ENCODE results near the gene SEC24B. TPM values are rescaled to one million over a fixed set of nuclear protein-coding genes. Genes with fewer than 3 reads are reported as not detected.

Gene SEC24B
- total RNA-seq, 1 donor from 2014 or later: 32.1 TPM

DNA sequence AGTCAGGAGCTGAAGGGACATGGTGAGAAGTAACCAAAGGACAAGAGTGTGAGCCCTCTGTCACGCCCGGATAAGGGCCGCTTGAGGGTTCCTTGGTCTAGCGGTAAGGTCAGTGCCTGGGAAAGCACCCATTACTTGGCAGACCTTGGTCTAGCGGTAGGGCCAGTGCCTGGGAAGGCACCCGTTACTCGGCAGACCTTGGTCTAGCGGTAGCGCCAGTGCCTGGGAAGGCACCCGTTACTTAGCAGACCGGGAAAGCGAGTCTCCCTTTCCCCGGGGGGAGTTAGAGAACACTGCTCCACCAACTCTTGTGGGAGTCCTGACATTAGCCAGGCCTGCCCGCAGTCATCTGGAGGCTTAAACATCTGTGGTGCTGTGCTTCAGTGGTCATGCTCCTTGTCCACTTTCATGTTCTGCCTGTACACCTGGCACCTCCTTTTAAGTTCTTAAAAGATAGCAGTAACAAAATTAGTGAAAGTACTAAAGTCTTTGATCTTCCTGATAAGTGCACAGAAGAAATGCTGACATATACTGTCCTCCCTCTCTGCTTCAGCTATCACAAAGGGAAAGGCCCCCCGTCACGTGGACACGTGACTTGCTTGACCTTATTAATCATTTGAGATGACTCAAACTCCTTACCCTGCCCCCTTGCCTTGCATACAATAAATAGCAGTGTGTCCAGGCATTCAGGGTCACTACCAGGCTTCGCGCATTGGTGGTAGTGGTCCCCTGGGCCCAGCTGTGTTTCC, 9.3 kb upstream of the SEC24B start:
- Mint-ChIP-seq H3K4me3 (no peak overlapping the region), H3K27me3 (ENCODE audit: insufficient read depth, low read depth) (no peaks in the 10 kb centered on the region), H3K36me3 (peaks cover 4% of the 10 kb centered on the region), H3K27ac (no peak overlapping the region), H3K9me3 (no peaks in the 10 kb centered on the region), H3K4me1 (peaks cover 16% of the 10 kb centered on the region)
- H3K4me1 ChIP-seq: peaks cover 10% of the 10 kb centered on the region
- H3K36me3 ChIP-seq: no peaks in the 10 kb centered on the region
- H3K79me2 ChIP-seq (ENCODE audit: low read depth): no peaks in the 10 kb centered on the region
- H3K9me3 ChIP-seq (ENCODE audit: low read depth): no peaks in the 10 kb centered on the region
- peaks cover 18% of the 10 kb centered on the region for H3F3A ChIP-seq (ENCODE audit: low read depth)
- no peaks in the 10 kb centered on the region for H3K27me3 ChIP-seq
- no peak overlapping the region for H3K9ac ChIP-seq
- no peak overlapping the region for H3K27ac ChIP-seq
- DNase-seq (ENCODE audit: low spot score): no peak
- no peak overlapping the region for H3K4me2 ChIP-seq
- TF ChIP-seq, protein P1, sequence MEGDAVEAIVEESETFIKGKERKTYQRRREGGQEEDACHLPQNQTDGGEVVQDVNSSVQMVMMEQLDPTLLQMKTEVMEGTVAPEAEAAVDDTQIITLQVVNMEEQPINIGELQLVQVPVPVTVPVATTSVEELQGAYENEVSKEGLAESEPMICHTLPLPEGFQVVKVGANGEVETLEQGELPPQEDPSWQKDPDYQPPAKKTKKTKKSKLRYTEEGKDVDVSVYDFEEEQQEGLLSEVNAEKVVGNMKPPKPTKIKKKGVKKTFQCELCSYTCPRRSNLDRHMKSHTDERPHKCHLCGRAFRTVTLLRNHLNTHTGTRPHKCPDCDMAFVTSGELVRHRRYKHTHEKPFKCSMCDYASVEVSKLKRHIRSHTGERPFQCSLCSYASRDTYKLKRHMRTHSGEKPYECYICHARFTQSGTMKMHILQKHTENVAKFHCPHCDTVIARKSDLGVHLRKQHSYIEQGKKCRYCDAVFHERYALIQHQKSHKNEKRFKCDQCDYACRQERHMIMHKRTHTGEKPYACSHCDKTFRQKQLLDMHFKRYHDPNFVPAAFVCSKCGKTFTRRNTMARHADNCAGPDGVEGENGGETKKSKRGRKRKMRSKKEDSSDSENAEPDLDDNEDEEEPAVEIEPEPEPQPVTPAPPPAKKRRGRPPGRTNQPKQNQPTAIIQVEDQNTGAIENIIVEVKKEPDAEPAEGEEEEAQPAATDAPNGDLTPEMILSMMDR (IDR thresholded peaks at IDR 0.05): no peak
- TF ChIP-seq EZH2 (IDR thresholded peaks at IDR 0.05) (no peak), EZH2phosphoT487 (IDR thresholded peaks at IDR 0.05) (no peak)
- no peaks in the 10 kb centered on the region for H4K20me1 ChIP-seq (ENCODE audit: low read depth)
- no peak overlapping the region for H3K4me3 ChIP-seq
- no peak overlapping the region for H2AFZ ChIP-seq (replicated peaks)

GRCh38 chr4:109425405-109425804, 8.2 kb upstream of the SEC24B start:
- Mint-ChIP-seq H3K4me1 (peaks cover 7% of the 10 kb centered on the region), H3K9me3 (no peaks in the 10 kb centered on the region), H3K4me3 (no peak overlapping the region)

DNA sequence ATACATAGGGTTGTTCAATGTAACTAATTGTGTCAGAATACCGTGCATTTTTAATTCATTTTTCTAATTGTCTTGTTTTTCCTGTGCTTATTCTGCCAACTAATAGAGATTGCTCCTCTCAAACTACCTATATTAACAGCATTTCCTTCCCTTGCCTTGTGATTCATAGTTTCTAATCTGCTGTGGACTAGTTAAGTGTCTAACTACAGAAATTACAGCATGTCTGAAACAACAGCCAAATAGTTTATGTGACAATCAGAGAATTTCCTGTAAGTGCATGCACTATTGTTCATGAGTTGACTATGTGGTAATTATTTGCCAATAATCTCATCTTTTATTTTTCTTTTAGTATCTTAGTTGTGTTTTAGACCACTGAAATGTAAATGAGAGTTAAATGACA, 4.1 kb upstream of the SEC24B start:
- H4K20me1 ChIP-seq (ENCODE audit: low read depth): peaks cover 4% of the 10 kb centered on the region
- Mint-ChIP-seq H3K27ac (no peak overlapping the region), H3K9me3 (no peaks in the 10 kb centered on the region), H3K27me3 (ENCODE audit: insufficient read depth, low read depth) (no peaks in the 10 kb centered on the region), H3K4me1 (peaks cover 18% of the 10 kb centered on the region), H3K4me3 (no peak overlapping the region), H3K36me3 (peaks cover 12% of the 10 kb centered on the region)
- H3K27me3 ChIP-seq: no peaks in the 10 kb centered on the region
- no peak overlapping the region for H3K9ac ChIP-seq
- H3K4me1 ChIP-seq: peaks cover 12% of the 10 kb centered on the region
- TF ChIP-seq, protein P1 (IDR thresholded peaks at IDR 0.05): no peak
- TF ChIP-seq EZH2phosphoT487 (IDR thresholded peaks at IDR 0.05) (no peak), EZH2 (IDR thresholded peaks at IDR 0.05) (no peak)
- peaks cover 4% of the 10 kb centered on the region for H3F3A ChIP-seq (ENCODE audit: low read depth)
- H3K27ac ChIP-seq: no peak overlapping the region
- no peak overlapping the region for H2AFZ ChIP-seq (replicated peaks)
- H3K4me3 ChIP-seq: no peak overlapping the region
- no peak for DNase-seq (ENCODE audit: low spot score)
- peaks cover 15% of the 10 kb centered on the region for H3K79me2 ChIP-seq (ENCODE audit: low read depth)
- H3K36me3 ChIP-seq: no peaks in the 10 kb centered on the region
- H3K4me2 ChIP-seq: no peak overlapping the region
- H3K9me3 ChIP-seq (ENCODE audit: low read depth): no peaks in the 10 kb centered on the region

More at GRCh38 chr4:109425405-109425804, 8.2 kb upstream of the SEC24B start:
- TF ChIP-seq EZH2 (IDR thresholded peaks at IDR 0.05) (no peak), EZH2phosphoT487 (IDR thresholded peaks at IDR 0.05) (no peak)
- TF ChIP-seq, protein P1 (IDR thresholded peaks at IDR 0.05): no peak
- H3K4me2 ChIP-seq: no peak overlapping the region
- Mint-ChIP-seq H3K36me3 (peaks cover 10% of the 10 kb centered on the region), H3K27ac (no peak overlapping the region), H3K27me3 (ENCODE audit: insufficient read depth, low read depth) (no peaks in the 10 kb centered on the region)
- peaks cover 10% of the 10 kb centered on the region for H3F3A ChIP-seq (ENCODE audit: low read depth)
- H3K4me1 ChIP-seq: no peaks in the 10 kb centered on the region
- H3K9ac ChIP-seq: no peak overlapping the region
- H3K27me3 ChIP-seq: no peaks in the 10 kb centered on the region
- no peaks in the 10 kb centered on the region for H4K20me1 ChIP-seq (ENCODE audit: low read depth)
- H2AFZ ChIP-seq (replicated peaks): no peak overlapping the region
- no peak overlapping the region for H3K4me3 ChIP-seq
- no peak for DNase-seq (ENCODE audit: low spot score)
- H3K9me3 ChIP-seq (ENCODE audit: low read depth): no peaks in the 10 kb centered on the region
- no peaks in the 10 kb centered on the region for H3K36me3 ChIP-seq
- H3K79me2 ChIP-seq (ENCODE audit: low read depth): no peaks in the 10 kb centered on the region
- H3K27ac ChIP-seq: no peak overlapping the region
